HCT116 (cell line): Measurements from ENCODE around the gene SLC25A19.
"Not testable (repeated sequence)": the region's sequence is repeated elsewhere in the genome, so short reads cannot be mapped to it uniquely, and the experiment has no call there.

Experiments
- CEBPB ChIP-seq: IDR thresholded peaks from 2 replicates; pipeline ENCODE4 v1.6.1; 2012; ENCODE audit warnings: low read depth
- EZH2 ChIP-seq: fragments of 200-600 bp; sonication (generic); IDR thresholded peaks from 2 replicates; pipeline ENCODE4 v1.6.1; 2017; ENCODE audit warnings: antibody characterized with exemption, mixed run types
- POLR2A ChIP-seq: IDR thresholded peaks from 2 replicates; pipeline ENCODE4 v1.7.0; 2011; ENCODE audit warnings: borderline replicate concordance; ENCODE audit not compliant: insufficient read depth, insufficient read length; ENCODE audit errors: extremely low read depth
- POLR2AphosphoS5 ChIP-seq: IDR thresholded peaks from 2 replicates; pipeline ENCODE4 v1.6.1; 2011; ENCODE audit warnings: mild to moderate bottlenecking, low read depth, low read length, moderate library complexity
- RAD21 ChIP-seq: IDR thresholded peaks from 2 replicates; pipeline ENCODE4 v1.6.1; 2012; ENCODE audit warnings: low read depth, mild to moderate bottlenecking
- SIN3A ChIP-seq: IDR thresholded peaks from 2 replicates; pipeline ENCODE4 v1.6.1; 2012; ENCODE audit warnings: low read depth
- SRF ChIP-seq: IDR thresholded peaks from 2 replicates; pipeline ENCODE4 v1.6.1; 2012; ENCODE audit warnings: low read depth
- YY1 ChIP-seq: IDR thresholded peaks from 2 replicates; pipeline ENCODE4 v1.6.1; 2011; ENCODE audit warnings: low read length, low read depth, moderate library complexity, mild to moderate bottlenecking; ENCODE audit not compliant: insufficient replicate concordance; ENCODE audit errors: extremely low read depth
- ZFX ChIP-seq: fragments of 450-650 bp; IDR thresholded peaks from 2 replicates; pipeline ENCODE4 v1.6.1; 2017
- ZNF274 ChIP-seq: fragments of 200-500 bp; sonication (Bioruptor generic); IDR thresholded peaks from 2 replicates; pipeline ENCODE4 v1.6.1; 2014; ENCODE audit warnings: mild to moderate bottlenecking, low read depth, low read length, inconsistent platforms
- TF ChIP-seq, protein P1 (sequence below), 3 experiments: fragments of 200-600 bp in 1 of 3; sonication (generic) in 1 of 3; IDR thresholded peaks in 2 of 3; conservative IDR thresholded peaks in 1 of 3; 2 replicates each; pipeline ENCODE4 v1.5.1; 2012 to 2017; ENCODE audit warnings: low read depth in 2 of 3, low read length in 2 of 3, antibody characterized with exemption in 1 of 3, borderline replicate concordance in 1 of 3, control low read depth in 1 of 3, mild to moderate bottlenecking in 1 of 3, mixed read lengths in 1 of 3, mixed run types in 1 of 3, moderate library complexity in 1 of 3; ENCODE audit not compliant: insufficient read depth in 1 of 3
- TF ChIP-seq, protein P2 (sequence below): IDR thresholded peaks from 2 replicates; pipeline ENCODE4 v1.6.1; 2011; ENCODE audit warnings: mild to moderate bottlenecking, low read length, moderate library complexity; ENCODE audit not compliant: insufficient replicate concordance; ENCODE audit errors: extremely low read depth
- TF ChIP-seq, protein P3 (sequence below): IDR thresholded peaks from 2 replicates; pipeline ENCODE4 v1.6.1; 2012

DNA sequence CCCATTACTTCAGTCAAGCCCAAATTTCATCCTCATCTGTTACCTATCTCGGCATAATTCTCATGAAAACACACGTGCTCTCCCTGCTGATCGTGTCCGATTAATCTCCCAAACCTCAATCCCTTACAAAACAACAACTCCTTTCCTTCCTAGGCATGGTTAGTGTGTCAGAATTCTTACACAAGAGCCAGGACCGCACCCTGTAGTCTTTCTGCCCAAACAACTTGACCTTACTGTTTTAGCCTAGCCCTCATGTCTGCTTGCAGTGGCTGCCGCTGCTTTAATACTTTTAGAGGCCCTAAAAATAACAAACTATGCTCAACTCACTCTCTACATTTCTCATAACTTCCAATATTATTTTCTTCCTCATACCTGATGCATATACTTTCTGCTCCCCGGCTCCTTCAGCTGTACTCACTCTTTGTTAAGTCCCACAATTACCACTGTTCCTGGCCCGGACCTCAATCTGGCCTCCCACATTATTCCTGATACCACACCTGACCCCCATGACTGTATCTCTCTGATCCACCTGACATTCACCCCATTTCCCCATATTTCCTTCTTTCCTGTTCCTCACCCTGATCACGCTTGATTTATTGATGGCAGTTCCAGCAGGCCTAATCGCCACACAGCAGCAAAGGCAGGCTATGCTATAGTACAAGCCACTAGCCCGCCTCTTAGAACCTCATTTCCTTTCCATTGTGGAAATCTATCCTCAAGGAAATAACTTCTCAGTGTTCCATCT is 33.1 kb downstream of the SLC25A19 start:
- not testable (repeated sequence) for TF ChIP-seq POLR2A, POLR2AphosphoS5, YY1, RAD21, SIN3A, EZH2, CEBPB, ZNF274, SRF, ZFX
- TF ChIP-seq, protein P1, sequence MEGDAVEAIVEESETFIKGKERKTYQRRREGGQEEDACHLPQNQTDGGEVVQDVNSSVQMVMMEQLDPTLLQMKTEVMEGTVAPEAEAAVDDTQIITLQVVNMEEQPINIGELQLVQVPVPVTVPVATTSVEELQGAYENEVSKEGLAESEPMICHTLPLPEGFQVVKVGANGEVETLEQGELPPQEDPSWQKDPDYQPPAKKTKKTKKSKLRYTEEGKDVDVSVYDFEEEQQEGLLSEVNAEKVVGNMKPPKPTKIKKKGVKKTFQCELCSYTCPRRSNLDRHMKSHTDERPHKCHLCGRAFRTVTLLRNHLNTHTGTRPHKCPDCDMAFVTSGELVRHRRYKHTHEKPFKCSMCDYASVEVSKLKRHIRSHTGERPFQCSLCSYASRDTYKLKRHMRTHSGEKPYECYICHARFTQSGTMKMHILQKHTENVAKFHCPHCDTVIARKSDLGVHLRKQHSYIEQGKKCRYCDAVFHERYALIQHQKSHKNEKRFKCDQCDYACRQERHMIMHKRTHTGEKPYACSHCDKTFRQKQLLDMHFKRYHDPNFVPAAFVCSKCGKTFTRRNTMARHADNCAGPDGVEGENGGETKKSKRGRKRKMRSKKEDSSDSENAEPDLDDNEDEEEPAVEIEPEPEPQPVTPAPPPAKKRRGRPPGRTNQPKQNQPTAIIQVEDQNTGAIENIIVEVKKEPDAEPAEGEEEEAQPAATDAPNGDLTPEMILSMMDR (IDR thresholded peaks at IDR 0.05 in 2 of 3, conservative IDR thresholded peaks at IDR 0.05 in 1 of 3; ENCODE audit: borderline replicate concordance in 1 of 3, insufficient read depth in 1 of 3, low read depth in 2 of 3, low read length in 2 of 3) = not testable (repeated sequence)
- TF ChIP-seq, protein P2, sequence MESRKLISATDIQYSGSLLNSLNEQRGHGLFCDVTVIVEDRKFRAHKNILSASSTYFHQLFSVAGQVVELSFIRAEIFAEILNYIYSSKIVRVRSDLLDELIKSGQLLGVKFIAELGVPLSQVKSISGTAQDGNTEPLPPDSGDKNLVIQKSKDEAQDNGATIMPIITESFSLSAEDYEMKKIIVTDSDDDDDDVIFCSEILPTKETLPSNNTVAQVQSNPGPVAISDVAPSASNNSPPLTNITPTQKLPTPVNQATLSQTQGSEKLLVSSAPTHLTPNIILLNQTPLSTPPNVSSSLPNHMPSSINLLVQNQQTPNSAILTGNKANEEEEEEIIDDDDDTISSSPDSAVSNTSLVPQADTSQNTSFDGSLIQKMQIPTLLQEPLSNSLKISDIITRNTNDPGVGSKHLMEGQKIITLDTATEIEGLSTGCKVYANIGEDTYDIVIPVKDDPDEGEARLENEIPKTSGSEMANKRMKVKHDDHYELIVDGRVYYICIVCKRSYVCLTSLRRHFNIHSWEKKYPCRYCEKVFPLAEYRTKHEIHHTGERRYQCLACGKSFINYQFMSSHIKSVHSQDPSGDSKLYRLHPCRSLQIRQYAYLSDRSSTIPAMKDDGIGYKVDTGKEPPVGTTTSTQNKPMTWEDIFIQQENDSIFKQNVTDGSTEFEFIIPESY = not testable (repeated sequence)
- TF ChIP-seq, protein P3, sequence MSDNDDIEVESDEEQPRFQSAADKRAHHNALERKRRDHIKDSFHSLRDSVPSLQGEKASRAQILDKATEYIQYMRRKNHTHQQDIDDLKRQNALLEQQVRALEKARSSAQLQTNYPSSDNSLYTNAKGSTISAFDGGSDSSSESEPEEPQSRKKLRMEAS = not testable (repeated sequence)
